GM21526 (cell line): ENCODE results near the gene SIGLEC5.

Experiments
- ATAC-seq: cut with Tn5 transposase; IDR thresholded peaks from one replicate; pipeline ENCODE4 v1.9.1; 2021; ENCODE audit warnings: moderate library complexity; ENCODE audit not compliant: unreplicated experiment, low FRiP score

SIGLEC5 gene

GRCh38 chr19:51628153-51628939 is 1.9 kb downstream of the SIGLEC5 start:
- no peak for ATAC-seq

- no peak for ATAC-seq
Observed at GRCh38 chr19:51627491-51628138, 2.6 kb downstream of the SIGLEC5 start.

GRCh38 chr19:51626675-51627074 is 3.5 kb downstream of the SIGLEC5 start:
- no peak for ATAC-seq

- peak; percentile 61 for ATAC-seq
Observed at GRCh38 chr19:51621178-51621577, 9.0 kb downstream of the SIGLEC5 start.

- no peak for ATAC-seq
Observed at GRCh38 chr19:51615991-51616390, 14.2 kb downstream of the SIGLEC5 start.

GRCh38 chr19:51614789-51615188 is 15.4 kb downstream of the SIGLEC5 start:
- ATAC-seq: no peak

GRCh38 chr19:51610576-51610975 is 19.6 kb downstream of the SIGLEC5 start:
- no peak for ATAC-seq

- ATAC-seq: no peak
Observed at GRCh38 chr19:51607920-51608562, 22.2 kb downstream of the SIGLEC5 start.

GRCh38 chr19:51607077-51607476 is 23.1 kb downstream of the SIGLEC5 start:
- ATAC-seq: peak; percentile 80

GRCh38 chr19:51602189-51602854 is 27.9 kb downstream of the SIGLEC5 start:
- no peak for ATAC-seq

- ATAC-seq: no peak
Observed at GRCh38 chr19:51600940-51601580, 29.1 kb downstream of the SIGLEC5 start.

- no peak for ATAC-seq
Observed at GRCh38 chr19:51599084-51599483, 31.1 kb downstream of the SIGLEC5 start.

GRCh38 chr19:51598159-51598915 is 31.9 kb downstream of the SIGLEC5 start:
- ATAC-seq: no peak

- ATAC-seq: no peak
Observed at GRCh38 chr19:51595190-51596175, 34.7 kb downstream of the SIGLEC5 start.

- ATAC-seq: no peak
Observed at GRCh38 chr19:51594774-51595109, 35.5 kb downstream of the SIGLEC5 start.

GRCh38 chr19:51593969-51594773 is 36.0 kb downstream of the SIGLEC5 start:
- ATAC-seq: peak; percentile 81

GRCh38 chr19:51593138-51593890 is 36.9 kb downstream of the SIGLEC5 start:
- ATAC-seq: no peak
